Breast epithelium (tissue), 3 donors: Measurements from ENCODE around the gene EOLA1.

Experiments used
- CTCF ChIP-seq, 3 donors: fragments of 450-650 bp; IDR thresholded peaks; one replicate each; pipeline ENCODE4 v1.5.1; 2016 to 2017; ENCODE audit warnings: antibody characterized with exemption in 3 of 3, mild to moderate bottlenecking in 3 of 3, moderate library complexity in 3 of 3
- POLR2A ChIP-seq: fragments of 450-650 bp; IDR thresholded peaks from one replicate; pipeline ENCODE4 v1.6.1; 2016; ENCODE audit warnings: antibody characterized with exemption, mild to moderate bottlenecking, moderate library complexity

DNA sequence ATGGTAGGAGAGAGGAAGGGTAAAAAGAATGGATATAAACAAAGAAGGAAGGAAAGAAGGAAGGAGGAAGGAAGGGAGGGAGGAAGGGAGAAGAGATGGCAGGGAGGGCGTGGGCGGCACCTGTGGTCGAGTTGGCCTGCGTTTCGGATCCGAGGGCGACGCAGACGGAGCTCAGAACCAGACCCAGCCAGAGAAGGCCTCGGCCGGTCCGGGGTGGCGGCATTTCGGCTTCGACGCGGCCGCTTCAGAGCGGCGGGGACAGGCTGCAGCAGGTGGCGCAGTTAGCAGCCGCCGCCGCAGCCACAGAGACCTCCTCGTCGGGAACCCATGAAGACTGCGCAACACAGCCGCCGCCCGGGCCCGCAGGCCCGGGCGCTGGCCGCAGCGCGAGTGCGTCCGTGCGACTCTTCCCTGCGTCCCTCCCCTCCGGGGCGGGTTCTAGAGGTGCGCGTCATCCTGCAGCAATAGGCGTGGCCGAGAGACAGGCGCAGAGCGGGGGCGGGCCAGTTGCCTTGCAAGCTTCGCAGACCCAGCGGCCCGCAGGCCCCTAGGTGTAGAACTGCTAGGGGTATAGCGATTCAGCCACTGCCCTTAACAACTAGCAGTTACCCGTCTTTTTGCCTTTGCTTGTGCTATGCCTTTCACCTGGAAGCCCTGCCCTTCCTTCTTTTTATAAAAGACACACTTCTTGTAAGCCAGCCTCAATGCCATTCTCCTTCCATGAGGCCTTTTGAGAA is 35.7 kb upstream of the EOLA1 start, which contains the start of gene IDS:
- no peak for TF ChIP-seq CTCF (IDR thresholded peaks at IDR 0.05)
- TF ChIP-seq POLR2A = peak; percentile 86
